Measurements from ENCODE around the gene COPB1.

DNA sequence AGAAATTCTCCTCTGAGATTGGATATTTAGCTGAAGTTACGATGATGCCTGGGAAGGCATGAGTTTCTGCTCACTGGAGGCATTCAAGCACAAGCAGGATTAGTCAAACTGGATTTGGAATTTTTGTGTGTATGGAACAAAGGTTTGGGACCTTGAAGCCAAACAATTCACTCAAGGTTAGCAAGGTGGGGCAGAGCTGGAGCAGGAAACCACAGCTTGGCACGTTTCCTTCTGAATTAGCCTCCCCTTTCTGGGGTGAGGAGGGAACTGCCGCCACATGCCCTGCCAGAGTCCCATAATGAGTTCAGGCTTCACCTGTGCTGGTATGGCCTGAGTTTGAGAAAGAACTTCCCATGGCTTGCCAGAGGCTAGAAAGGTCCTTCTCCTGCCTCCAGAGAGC, 89.7 kb downstream of the COPB1 start:
- TF ChIP-seq, protein P1, sequence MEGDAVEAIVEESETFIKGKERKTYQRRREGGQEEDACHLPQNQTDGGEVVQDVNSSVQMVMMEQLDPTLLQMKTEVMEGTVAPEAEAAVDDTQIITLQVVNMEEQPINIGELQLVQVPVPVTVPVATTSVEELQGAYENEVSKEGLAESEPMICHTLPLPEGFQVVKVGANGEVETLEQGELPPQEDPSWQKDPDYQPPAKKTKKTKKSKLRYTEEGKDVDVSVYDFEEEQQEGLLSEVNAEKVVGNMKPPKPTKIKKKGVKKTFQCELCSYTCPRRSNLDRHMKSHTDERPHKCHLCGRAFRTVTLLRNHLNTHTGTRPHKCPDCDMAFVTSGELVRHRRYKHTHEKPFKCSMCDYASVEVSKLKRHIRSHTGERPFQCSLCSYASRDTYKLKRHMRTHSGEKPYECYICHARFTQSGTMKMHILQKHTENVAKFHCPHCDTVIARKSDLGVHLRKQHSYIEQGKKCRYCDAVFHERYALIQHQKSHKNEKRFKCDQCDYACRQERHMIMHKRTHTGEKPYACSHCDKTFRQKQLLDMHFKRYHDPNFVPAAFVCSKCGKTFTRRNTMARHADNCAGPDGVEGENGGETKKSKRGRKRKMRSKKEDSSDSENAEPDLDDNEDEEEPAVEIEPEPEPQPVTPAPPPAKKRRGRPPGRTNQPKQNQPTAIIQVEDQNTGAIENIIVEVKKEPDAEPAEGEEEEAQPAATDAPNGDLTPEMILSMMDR (IDR thresholded peaks at IDR 0.05), result no peak
- TF ChIP-seq POLR2A (IDR thresholded peaks at IDR 0.05) (no peak), POLR2AphosphoS5 (IDR thresholded peaks at IDR 0.05) (no peak), EP300 (IDR thresholded peaks at IDR 0.05; ENCODE audit: low read depth) (no peak)

All from transverse colon (tissue), 4 donors.